Gastrocnemius medialis (tissue), 4 donors: ENCODE data around the gene GSTO1. TPM values are rescaled to one million over a fixed set of nuclear protein-coding genes. Genes with fewer than 3 reads are reported as not detected.

Source experiments
- ATAC-seq, 2 donors: fragments of 150-250 bp; one replicate each; pipeline ENCODE4 v1.9.1; 2016
- DNase-seq, 2 donors: peaks; one replicate each; pipeline ENCODE4 v3.0.0-alpha.2; 2019
- H3K27ac ChIP-seq, 4 donors: fragments of 200-600 bp; sonication (generic); 1 replicate in 1 of 4; 2 replicates in 3 of 4; pipeline ENCODE4 v1.5.1; 2016 to 2018; ENCODE audit warnings: mild to moderate bottlenecking in 2 of 4, moderate library complexity in 1 of 4
- H3K27me3 ChIP-seq, 3 donors: fragments of 200-600 bp; sonication (generic) in 2 of 3; 1 replicate in 1 of 3; 2 replicates in 2 of 3; pipeline versions ENCODE4 v1.5.1 to v1.6.0; 2016 to 2019; ENCODE audit warnings: mild to moderate bottlenecking in 1 of 3, moderate library complexity in 1 of 3
- H3K36me3 ChIP-seq, 2 donors: fragments of 200-600 bp; sonication (generic) in 1 of 2; one replicate each; pipeline ENCODE4 v1.5.1; 2017 to 2018
- H3K4me1 ChIP-seq, 2 donors: fragments of 200-600 bp; sonication (generic) in 1 of 2; one replicate each; pipeline ENCODE4 v1.5.1; 2016 to 2017; ENCODE audit warnings: mild to moderate bottlenecking in 2 of 2
- H3K4me3 ChIP-seq, 4 donors: fragments of 200-600 bp; sonication (generic) in 3 of 4; 1 replicate in 1 of 4; 2 replicates in 3 of 4; pipeline ENCODE4 v1.5.1; 2016 to 2019; ENCODE audit warnings: mild to moderate bottlenecking in 2 of 4
- H3K9me3 ChIP-seq, 3 donors: fragments of 200-600 bp; sonication (generic) in 2 of 3; 1 replicate in 1 of 3; 2 replicates in 2 of 3; pipeline ENCODE4 v1.5.1; 2016 to 2019
- CTCF ChIP-seq, 5 experiments: fragments of 450-650 bp in 3 of 5; fragments of 200-600 bp in 2 of 5; sonication (generic) in 2 of 5; IDR thresholded peaks in 4 of 5; conservative IDR thresholded peaks in 1 of 5; 1 replicate in 4 of 5; 2 replicates in 1 of 5; pipeline ENCODE4 v1.5.1; 2016 to 2019; ENCODE audit warnings: antibody characterized with exemption in 5 of 5, mild to moderate bottlenecking in 3 of 5, moderate library complexity in 3 of 5
- POLR2A ChIP-seq, 2 donors: fragments of 450-650 bp; IDR thresholded peaks; one replicate each; pipeline ENCODE4 v1.6.1; 2017; ENCODE audit warnings: antibody characterized with exemption in 2 of 2, mild to moderate bottlenecking in 2 of 2, moderate library complexity in 2 of 2
- in situ Hi-C, 4 donors: fragments of 200-750 bp; cut with MboI; loops; one replicate each; pipeline versions ENCODE4 v1.15.0 to v1.8.0; 2017; ENCODE audit warnings: low sequenced_read_pairs in 4 of 4
- intact Hi-C: fragments of 100-400 bp; cut with DNase I; formaldehyde crosslinking; loops from one replicate; pipeline ENCODE4 v1.15.1; 2023; ENCODE audit warnings: low total_unique reads
- total RNA-seq, 4 donors: library from RNA; depleted of rRNA; stranded (reverse); fragments of >200 nt; gene quantifications; one replicate each; pipeline versions ENCODE4 v1.1.0 to v1.2.3, GENCODE V29; 2016

Gene GSTO1
- total RNA-seq, 4 donors from 2014 or later: 39.6 to 284 (median 74.2) TPM

GRCh38 chr10:104303594-104304355 is 49.1 kb downstream of the GSTO1 start:
- DNase-seq: no peak
- intact Hi-C loops: loop anchor here (2.0 kb wide), 1 partner anchor 35 kb away; the partner anchor contains the start of gene ITPRIP
- H3K27ac ChIP-seq: peak overlapping the region in 2 of 4 donors; percentile 75
- peaks cover 57 to 63% of the 10 kb centered on the region in 2 donors for H3K4me1 ChIP-seq
- H3K27me3 ChIP-seq: no peaks in the 10 kb centered on the region
- H3K36me3 ChIP-seq: no peaks in the 10 kb centered on the region
- no peak overlapping the region for H3K4me3 ChIP-seq
- ATAC-seq: no peak
- in situ Hi-C loops: loop anchor here in 2 of 4 donors (5.0 kb wide), 1 partner anchor 44 kb away; no protein-coding TSS in a partner anchor
- H3K9me3 ChIP-seq: no peaks in the 10 kb centered on the region
- TF ChIP-seq CTCF (IDR thresholded peaks at IDR 0.05 in 4 of 5, conservative IDR thresholded peaks at IDR 0.05 in 1 of 5) (no peak), POLR2A (IDR thresholded peaks at IDR 0.05) (no peak)

GRCh38 chr10:104304356-104304745 is 49.7 kb downstream of the GSTO1 start:
- Histone ChIP-seq H3K4me3 (no peak overlapping the region), H3K27me3 (no peaks in the 10 kb centered on the region), H3K36me3 (no peaks in the 10 kb centered on the region), H3K4me1 (peaks cover 55 to 65% of the 10 kb centered on the region in 2 donors), H3K9me3 (no peaks in the 10 kb centered on the region), H3K27ac (peak overlapping the region; percentile 72 to 75 (median 74))
- DNase-seq: no peak
- intact Hi-C loops: loop anchor here (2.0 kb wide), 1 partner anchor 34 kb away; the partner anchor contains the start of gene ITPRIP
- TF ChIP-seq POLR2A (IDR thresholded peaks at IDR 0.05) (no peak), CTCF (IDR thresholded peaks at IDR 0.05 in 4 of 5, conservative IDR thresholded peaks at IDR 0.05 in 1 of 5) (no peak)
- no peak for ATAC-seq
- in situ Hi-C loops: loop anchor here in 2 of 4 donors (5.0 kb wide), 1 partner anchor 43 kb away; no protein-coding TSS in a partner anchor

GRCh38 chr10:104304927-104305326 is 50.2 kb downstream of the GSTO1 start:
- intact Hi-C loops: loop anchor here (1.0 to 2.0 kb wide), 2 partner anchors 34 to 45 kb away; partner anchors contain the start of gene ITPRIP
- Histone ChIP-seq H3K36me3 (no peaks in the 10 kb centered on the region), H3K27ac (peak overlapping the region; percentile 72 to 75 (median 74)), H3K27me3 (no peaks in the 10 kb centered on the region), H3K4me1 (peaks cover 53 to 64% of the 10 kb centered on the region in 2 donors), H3K9me3 (no peaks in the 10 kb centered on the region), H3K4me3 (no peak overlapping the region)
- peak; percentile 44 to 45 for ATAC-seq
- in situ Hi-C loops: loop anchor here in 2 of 4 donors (5.0 kb wide), 1 partner anchor 42 kb away; no protein-coding TSS in a partner anchor
- TF ChIP-seq POLR2A (IDR thresholded peaks at IDR 0.05) (no peak), CTCF (IDR thresholded peaks at IDR 0.05 in 4 of 5, conservative IDR thresholded peaks at IDR 0.05 in 1 of 5) (no peak)
- no peak for DNase-seq

- intact Hi-C loops: no loop called here
- in situ Hi-C loops: no loop called here
- no peak for DNase-seq
These were observed 52.2 kb downstream of the GSTO1 start for GRCh38 chr10:104306897-104307296.

More at GRCh38 chr10:104306897-104307296, 52.2 kb downstream of the GSTO1 start:
- TF ChIP-seq POLR2A (IDR thresholded peaks at IDR 0.05): no peak
- no peak for TF ChIP-seq CTCF (IDR thresholded peaks at IDR 0.05 in 4 of 5, conservative IDR thresholded peaks at IDR 0.05 in 1 of 5)
- no peaks in the 10 kb centered on the region for H3K36me3 ChIP-seq
- peak overlapping the region in 1 of 4 donors; percentile 87 for H3K27ac ChIP-seq
- ATAC-seq: no peak
- peaks cover 50 to 69% of the 10 kb centered on the region in 2 donors for H3K4me1 ChIP-seq
- no peak overlapping the region for H3K4me3 ChIP-seq
- no peaks in the 10 kb centered on the region for H3K27me3 ChIP-seq
- H3K9me3 ChIP-seq: no peaks in the 10 kb centered on the region
